HEK293 (cell line): ENCODE data around the gene TES.

Source experiments
- CTCF ChIA-PET: fragments of 350-600 bp; formaldehyde crosslinking; extraction: SDS; loops from one replicate; lab custom pipeline; 2021; ENCODE audit warnings: antibody characterized with exemption; lab: Yijun Ruan, JAX
- POLR2A ChIA-PET: fragments of 300-600 bp; formaldehyde crosslinking; extraction: SDS; loops from one replicate; lab custom pipeline; 2020; ENCODE audit warnings: antibody characterized with exemption, inconsistent platforms; lab: Yijun Ruan, JAX
- H3K27ac ChIP-seq: fragments of 200-500 bp; sonication (Bioruptor generic); 2 replicates; pipeline ENCODE4 v1.5.1; 2014; ENCODE audit warnings: low read depth, low read length, control low read depth, inconsistent platforms; ENCODE audit errors: extremely low read depth
- H3K36me3 ChIP-seq, 2 experiments: fragments of 200-500 bp in 1 of 2; sonication (Bioruptor generic) in 1 of 2; 1 replicate in 1 of 2; 2 replicates in 1 of 2; pipeline ENCODE4 v1.5.1; 2014 to 2017; ENCODE audit warnings: inconsistent platforms in 2 of 2, low read length in 2 of 2; ENCODE audit not compliant: control insufficient read depth in 2 of 2, insufficient read depth in 1 of 2
- H3K4me1 ChIP-seq: fragments of 200-500 bp; sonication (Bioruptor generic); 2 replicates; pipeline ENCODE4 v1.5.1; 2014; ENCODE audit warnings: mild to moderate bottlenecking, low read length, inconsistent platforms; ENCODE audit not compliant: control insufficient read depth, insufficient read depth
- H3K4me3 ChIP-seq: 2 replicates; pipeline ENCODE4 v1.5.1; 2011; ENCODE audit warnings: low read depth, mild to moderate bottlenecking, control low read depth, low read length, moderate library complexity
- H3K9me3 ChIP-seq: fragments of 200-500 bp; sonication (Bioruptor generic); 2 replicates; pipeline ENCODE4 v1.5.1; 2014; ENCODE audit warnings: low read depth, low read length, inconsistent platforms; ENCODE audit not compliant: control insufficient read depth, insufficient read depth
- OSR2 ChIP-seq: fragments of 450-650 bp; formaldehyde crosslinking; IDR thresholded peaks from 2 replicates; pipeline ENCODE4 v1.5.1; 2016; ENCODE audit warnings: missing biosample characterization, missing genetic modification characterization
- YY2 ChIP-seq: fragments of 450-650 bp; formaldehyde crosslinking; IDR thresholded peaks from 2 replicates; pipeline ENCODE4 v1.5.1; 2016; ENCODE audit warnings: missing biosample characterization, missing genetic modification characterization
- ZBTB10 ChIP-seq: fragments of 450-650 bp; formaldehyde crosslinking; IDR thresholded peaks from 2 replicates; pipeline ENCODE4 v1.5.1; 2016; ENCODE audit warnings: missing biosample characterization, missing genetic modification characterization
- ZBTB49 ChIP-seq: fragments of 450-650 bp; formaldehyde crosslinking; IDR thresholded peaks from 2 replicates; pipeline ENCODE4 v1.5.1; 2016; ENCODE audit warnings: missing biosample characterization, missing genetic modification characterization, low read depth
- ZNF174 ChIP-seq: fragments of 450-650 bp; formaldehyde crosslinking; IDR thresholded peaks from 2 replicates; pipeline ENCODE4 v1.5.0; 2017; ENCODE audit warnings: missing biosample characterization, mild to moderate bottlenecking, missing genetic modification characterization
- ZNF26 ChIP-seq: fragments of 450-650 bp; formaldehyde crosslinking; IDR thresholded peaks from 2 replicates; pipeline ENCODE4 v1.5.1; 2016; ENCODE audit warnings: missing biosample characterization, missing genetic modification characterization
- ZNF280C ChIP-seq: fragments of 450-650 bp; formaldehyde crosslinking; IDR thresholded peaks from 2 replicates; pipeline ENCODE4 v1.5.1; 2016; ENCODE audit warnings: missing biosample characterization, missing genetic modification characterization
- ZNF37A ChIP-seq: fragments of 450-650 bp; IDR thresholded peaks from 2 replicates; pipeline ENCODE4 v1.5.1; 2018; ENCODE audit warnings: missing biosample characterization, missing genetic modification characterization
- ZNF473 ChIP-seq: fragments of 450-650 bp; formaldehyde crosslinking; IDR thresholded peaks from 2 replicates; pipeline ENCODE4 v1.5.1; 2017; ENCODE audit warnings: missing biosample characterization, missing genetic modification characterization
- ZNF600 ChIP-seq: fragments of 450-650 bp; formaldehyde crosslinking; IDR thresholded peaks from 2 replicates; pipeline ENCODE4 v1.5.1; 2016; ENCODE audit warnings: missing biosample characterization, missing genetic modification characterization
- ZNF624 ChIP-seq: fragments of 450-650 bp; formaldehyde crosslinking; IDR thresholded peaks from 2 replicates; pipeline ENCODE4 v1.5.1; 2017; ENCODE audit warnings: missing biosample characterization, missing genetic modification characterization
- ZNF629 ChIP-seq: fragments of 450-650 bp; formaldehyde crosslinking; IDR thresholded peaks from 2 replicates; pipeline ENCODE4 v1.5.1; 2017; ENCODE audit warnings: missing biosample characterization, missing genetic modification characterization
- ZNF639 ChIP-seq: fragments of 450-650 bp; formaldehyde crosslinking; IDR thresholded peaks from 2 replicates; pipeline ENCODE4 v1.5.1; 2016; ENCODE audit warnings: missing biosample characterization, missing genetic modification characterization
- ZNF677 ChIP-seq: fragments of 450-650 bp; IDR thresholded peaks from 2 replicates; pipeline ENCODE4 v1.5.0; 2018; ENCODE audit warnings: missing biosample characterization, mild to moderate bottlenecking, missing genetic modification characterization, moderate library complexity
- ZNF701 ChIP-seq: fragments of 450-650 bp; formaldehyde crosslinking; IDR thresholded peaks from 2 replicates; pipeline ENCODE4 v1.5.1; 2016; ENCODE audit warnings: missing biosample characterization, missing genetic modification characterization
- ZNF830 ChIP-seq: fragments of 450-650 bp; IDR thresholded peaks from 2 replicates; pipeline ENCODE4 v1.5.0; 2018; ENCODE audit warnings: missing biosample characterization, missing genetic modification characterization, low read depth, mild to moderate bottlenecking, moderate library complexity

TES gene

GRCh38 chr7:116176226-116176625, 34.1 kb upstream of the TES start:
- H3K36me3 ChIP-seq, result no peaks in the 10 kb centered on the region
- CTCF ChIA-PET, result interaction anchor here (0.5 to 6.8 kb wide), 13 partner anchors 25 to 1498 kb away, joined by 3 to 131 read pairs (median 4); no protein-coding TSS in a partner anchor
- TF ChIP-seq ZNF701 (tag by site-specific recombination) (no peak), ZNF624 (tag by site-specific recombination) (no peak), ZNF600 (no peak), ZNF473 (tag by site-specific recombination) (no peak), ZBTB49 (tag by site-specific recombination) (no peak), ZBTB10 (tag by site-specific recombination) (no peak), ZNF830 (tag by site-specific recombination) (no peak), ZNF37A (tag by site-specific recombination) (no peak), OSR2 (tag by site-specific recombination) (no peak), ZNF280C (tag by site-specific recombination) (no peak), ZNF639 (tag by site-specific recombination) (no peak), ZNF677 (tag by site-specific recombination) (no peak), ZNF26 (no peak), ZNF174 (tag by site-specific recombination) (no peak), ZNF629 (tag by site-specific recombination) (no peak), YY2 (tag by site-specific recombination) (no peak)
- no peaks in the 10 kb centered on the region for H3K4me1 ChIP-seq
- H3K9me3 ChIP-seq, result no peaks in the 10 kb centered on the region
- no peak overlapping the region for H3K4me3 ChIP-seq
- H3K27ac ChIP-seq, result no peak overlapping the region
- POLR2A ChIA-PET, result no interaction called here
